Placental pericyte (primary cell): ENCODE measurements around the gene EIF1AD. TPM values are rescaled to one million over a fixed set of nuclear protein-coding genes. Genes with fewer than 3 reads are reported as not detected.

ENCODE experiments used
- total RNA-seq: library from RNA; depleted of rRNA; stranded (reverse); fragments of >200 nt; gene quantifications from 2 replicates; pipeline ENCODE4 v1.2.3, GENCODE V29; 2012

Gene EIF1AD
- 50.8 and 55.7 TPM in 2 replicates for total RNA-seq

GRCh38 chr11:66001942-66002647 is at the start of gene EIF1AD, which contains the start of gene BANF1:
EIF1AD (minus strand) TSS chr11:66002157; CDS start chr11:66000389, 1,768 bp downstream.
BANF1 (plus strand) TSS chr11:66002503; CDS start chr11:66003251, 748 bp downstream.

GRCh38 chr11:66048547-66049323 is 46.8 kb upstream of the EIF1AD start, which contains the start of gene GAL3ST3:
GAL3ST3 (minus strand) TSS chr11:66049161; CDS start chr11:66045415, 3,746 bp downstream.

GRCh38 chr11:66026017-66026529 is 24.1 kb upstream of the EIF1AD start, which contains the start of gene CATSPER1:
CATSPER1 (minus strand) TSS chr11:66026479; CDS start chr11:66026379, 100 bp downstream.

GRCh38 chr11:66011785-66012303 is 9.9 kb upstream of the EIF1AD start, which contains the start of gene CST6:
CST6 (plus strand) TSS chr11:66012008; CDS start chr11:66012045, 37 bp downstream.

GRCh38 chr11:65961267-65962140 is 40.5 kb downstream of the EIF1AD start, which contains the start of gene SART1:
SART1 (plus strand) TSS chr11:65961734; CDS start chr11:65961781, 47 bp downstream.

Other genes with a start within 250 kb of the EIF1AD start
- 14.0 and 17.0 TPM in 2 replicates for gene AP5B1, start 221.2 kb downstream of the EIF1AD start, total RNA-seq
- gene OVOL1, start 215.1 kb downstream of the EIF1AD start, total RNA-seq: not detected in 2 replicates
- 0.44 TPM in 1 of 2 replicates, not detected in the other for gene SNX32, start 168.2 kb downstream of the EIF1AD start, total RNA-seq
- 1,011 and 1,285 TPM in 2 replicates for gene CFL1, start 144.0 kb downstream of the EIF1AD start, total RNA-seq
- gene MUS81, start 141.7 kb downstream of the EIF1AD start, total RNA-seq: 44.2 and 92.3 TPM in 2 replicates
- 69.9 and 112 TPM in 2 replicates for gene EFEMP2, start 129.4 kb downstream of the EIF1AD start, total RNA-seq
- gene CTSW, start 122.3 kb downstream of the EIF1AD start, total RNA-seq: not detected in 2 replicates
- 104 and 131 TPM in 2 replicates for gene FIBP, start 113.7 kb downstream of the EIF1AD start, total RNA-seq
- gene CCDC85B, start 111.5 kb downstream of the EIF1AD start, total RNA-seq: 41.1 and 45.2 TPM in 2 replicates
- gene FOSL1, start 101.8 kb downstream of the EIF1AD start, total RNA-seq: 24.9 and 76.5 TPM in 2 replicates
- gene C11orf68, start 83.1 kb downstream of the EIF1AD start, total RNA-seq: 25.4 and 29.2 TPM in 2 replicates
- 130 and 156 TPM in 2 replicates for gene DRAP1, start 82.7 kb downstream of the EIF1AD start, total RNA-seq
- not detected in 2 replicates for gene TSGA10IP, start 56.7 kb downstream of the EIF1AD start, total RNA-seq
- 29.6 and 43.3 TPM in 2 replicates for gene SART1, start 40.4 kb downstream of the EIF1AD start, total RNA-seq
- 17.9 and 29.9 TPM in 2 replicates for gene BANF1, start 346 bp upstream of the EIF1AD start, total RNA-seq
- gene CST6, start 9.9 kb upstream of the EIF1AD start, total RNA-seq: 0.29 TPM in 1 of 2 replicates, not detected in the other
- gene CATSPER1, start 24.3 kb upstream of the EIF1AD start, total RNA-seq: 0.14 TPM in 1 of 2 replicates, not detected in the other
- not detected in 2 replicates for gene GAL3ST3, start 47.0 kb upstream of the EIF1AD start, total RNA-seq
- gene SF3B2, start 50.2 kb upstream of the EIF1AD start, total RNA-seq: 176 and 206 TPM in 2 replicates
- 58.7 and 76.8 TPM in 2 replicates for gene PACS1, start 68.1 kb upstream of the EIF1AD start, total RNA-seq